GM21381 (cell line): ENCODE data around the gene CHAF1A.

Experiments used
- ATAC-seq: cut with Tn5 transposase; IDR thresholded peaks from one replicate; pipeline ENCODE4 v1.9.1; 2021; ENCODE audit warnings: mild to moderate bottlenecking, moderate library complexity; ENCODE audit not compliant: unreplicated experiment

Gene CHAF1A, protein sequence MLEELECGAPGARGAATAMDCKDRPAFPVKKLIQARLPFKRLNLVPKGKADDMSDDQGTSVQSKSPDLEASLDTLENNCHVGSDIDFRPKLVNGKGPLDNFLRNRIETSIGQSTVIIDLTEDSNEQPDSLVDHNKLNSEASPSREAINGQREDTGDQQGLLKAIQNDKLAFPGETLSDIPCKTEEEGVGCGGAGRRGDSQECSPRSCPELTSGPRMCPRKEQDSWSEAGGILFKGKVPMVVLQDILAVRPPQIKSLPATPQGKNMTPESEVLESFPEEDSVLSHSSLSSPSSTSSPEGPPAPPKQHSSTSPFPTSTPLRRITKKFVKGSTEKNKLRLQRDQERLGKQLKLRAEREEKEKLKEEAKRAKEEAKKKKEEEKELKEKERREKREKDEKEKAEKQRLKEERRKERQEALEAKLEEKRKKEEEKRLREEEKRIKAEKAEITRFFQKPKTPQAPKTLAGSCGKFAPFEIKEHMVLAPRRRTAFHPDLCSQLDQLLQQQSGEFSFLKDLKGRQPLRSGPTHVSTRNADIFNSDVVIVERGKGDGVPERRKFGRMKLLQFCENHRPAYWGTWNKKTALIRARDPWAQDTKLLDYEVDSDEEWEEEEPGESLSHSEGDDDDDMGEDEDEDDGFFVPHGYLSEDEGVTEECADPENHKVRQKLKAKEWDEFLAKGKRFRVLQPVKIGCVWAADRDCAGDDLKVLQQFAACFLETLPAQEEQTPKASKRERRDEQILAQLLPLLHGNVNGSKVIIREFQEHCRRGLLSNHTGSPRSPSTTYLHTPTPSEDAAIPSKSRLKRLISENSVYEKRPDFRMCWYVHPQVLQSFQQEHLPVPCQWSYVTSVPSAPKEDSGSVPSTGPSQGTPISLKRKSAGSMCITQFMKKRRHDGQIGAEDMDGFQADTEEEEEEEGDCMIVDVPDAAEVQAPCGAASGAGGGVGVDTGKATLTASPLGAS

DNA sequence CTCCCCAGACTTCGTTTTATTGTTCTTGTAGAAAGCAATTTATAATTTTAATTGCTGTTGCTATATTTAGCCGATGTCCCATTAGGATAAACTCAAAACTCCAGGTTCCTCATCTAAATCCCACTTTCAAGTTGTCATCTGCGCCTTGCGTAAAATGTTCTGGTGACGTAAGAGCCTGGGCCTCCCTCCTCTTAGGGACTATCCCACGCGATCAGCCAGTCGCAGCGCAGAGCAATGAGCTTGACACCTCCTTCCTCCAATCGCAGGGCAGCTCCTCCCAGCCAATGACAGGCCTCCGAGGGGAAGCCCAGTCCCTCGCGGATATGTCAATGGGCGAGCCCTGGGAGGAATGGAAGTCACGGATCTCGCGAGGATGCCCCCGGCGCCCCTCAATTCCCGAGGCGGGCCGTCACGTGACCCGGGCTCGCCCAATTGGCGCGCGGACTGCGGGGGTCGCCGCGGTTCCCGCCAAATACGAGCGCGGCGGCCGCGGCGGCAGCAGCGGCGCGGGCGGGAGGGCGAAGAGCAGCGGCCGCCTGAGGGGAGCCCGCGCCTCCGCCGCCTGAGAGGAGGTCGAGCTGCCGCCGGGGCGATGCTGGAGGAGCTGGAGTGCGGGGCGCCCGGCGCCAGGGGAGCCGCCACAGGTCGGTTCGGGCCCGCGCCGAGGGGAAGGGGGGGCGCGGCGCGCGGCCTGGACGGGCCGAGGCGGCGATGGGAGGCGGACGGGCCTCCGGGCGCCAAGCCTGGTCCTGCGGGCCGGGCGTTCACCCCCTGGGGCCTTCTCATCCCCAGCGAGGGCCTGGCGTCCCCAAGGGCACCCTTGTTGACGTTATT, at the start of gene CHAF1A:
TSS of gene CHAF1A (plus strand) at position 470 of the 834 bp plus-strand sequence. CDS start at position 593, 123 bp downstream.
- peak; percentile 74 for ATAC-seq

DNA sequence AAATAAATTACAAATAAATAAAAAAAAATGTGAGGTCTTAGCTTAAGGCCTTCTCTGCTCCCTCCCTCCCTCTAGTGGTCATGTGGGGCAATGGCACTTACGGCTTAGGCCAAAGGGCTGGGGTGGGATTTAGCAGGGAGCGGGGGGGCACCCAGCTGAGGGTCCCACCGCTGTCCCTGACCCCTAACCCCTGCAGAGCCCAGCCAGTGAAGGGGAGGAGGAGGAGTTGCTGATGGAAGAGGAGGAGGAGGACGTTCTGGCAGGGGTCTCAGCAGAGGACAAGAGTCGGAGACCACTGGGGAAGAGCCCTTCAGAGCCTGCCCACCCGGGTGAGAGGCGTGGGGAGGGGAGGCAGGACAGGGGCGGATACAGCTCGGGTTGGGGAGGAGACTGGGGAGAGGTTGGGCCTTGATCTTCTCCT, 49.7 kb upstream of the CHAF1A start:
- no peak for ATAC-seq

DNA sequence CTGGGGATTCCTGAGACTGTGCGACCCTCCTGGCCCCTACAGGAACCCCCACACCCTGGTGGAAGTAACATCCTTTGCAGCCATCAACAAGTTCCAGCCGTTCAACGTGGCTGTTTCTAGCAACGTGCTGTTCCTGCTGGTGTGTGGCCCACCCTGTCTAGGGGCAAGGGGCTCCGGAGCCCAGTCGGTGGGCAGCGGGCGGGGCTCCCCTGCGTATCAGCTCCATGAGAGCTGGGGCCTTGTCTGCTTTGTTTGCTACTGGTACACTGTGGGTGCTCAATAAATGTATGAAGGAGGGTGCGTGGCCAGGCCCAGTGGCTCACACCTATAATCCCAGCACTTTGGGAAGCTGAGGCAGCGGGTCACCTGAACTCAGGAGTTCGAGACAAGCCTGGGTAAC, 48.2 kb upstream of the CHAF1A start:
- no peak for ATAC-seq

DNA sequence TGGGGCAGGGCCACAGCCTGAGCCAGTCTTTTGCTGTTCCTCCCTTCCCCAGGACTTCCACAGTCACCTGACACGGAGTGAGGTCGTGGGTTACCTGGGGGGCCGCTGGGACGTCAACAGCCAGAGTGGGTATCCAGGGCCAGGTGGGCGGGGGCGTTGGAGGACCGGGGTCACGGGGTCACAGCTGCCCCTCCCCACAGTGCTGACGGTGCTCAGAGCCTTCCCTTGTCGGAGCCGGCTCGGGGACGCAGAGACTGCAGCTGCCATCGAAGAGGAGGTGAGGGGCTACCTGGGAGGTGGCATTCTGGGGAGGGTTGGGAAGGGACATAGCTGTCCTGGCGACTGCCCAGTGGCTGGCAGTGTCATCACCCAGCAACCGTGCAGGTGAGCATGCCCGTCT, 47.5 kb upstream of the CHAF1A start:
- ATAC-seq: no peak

DNA sequence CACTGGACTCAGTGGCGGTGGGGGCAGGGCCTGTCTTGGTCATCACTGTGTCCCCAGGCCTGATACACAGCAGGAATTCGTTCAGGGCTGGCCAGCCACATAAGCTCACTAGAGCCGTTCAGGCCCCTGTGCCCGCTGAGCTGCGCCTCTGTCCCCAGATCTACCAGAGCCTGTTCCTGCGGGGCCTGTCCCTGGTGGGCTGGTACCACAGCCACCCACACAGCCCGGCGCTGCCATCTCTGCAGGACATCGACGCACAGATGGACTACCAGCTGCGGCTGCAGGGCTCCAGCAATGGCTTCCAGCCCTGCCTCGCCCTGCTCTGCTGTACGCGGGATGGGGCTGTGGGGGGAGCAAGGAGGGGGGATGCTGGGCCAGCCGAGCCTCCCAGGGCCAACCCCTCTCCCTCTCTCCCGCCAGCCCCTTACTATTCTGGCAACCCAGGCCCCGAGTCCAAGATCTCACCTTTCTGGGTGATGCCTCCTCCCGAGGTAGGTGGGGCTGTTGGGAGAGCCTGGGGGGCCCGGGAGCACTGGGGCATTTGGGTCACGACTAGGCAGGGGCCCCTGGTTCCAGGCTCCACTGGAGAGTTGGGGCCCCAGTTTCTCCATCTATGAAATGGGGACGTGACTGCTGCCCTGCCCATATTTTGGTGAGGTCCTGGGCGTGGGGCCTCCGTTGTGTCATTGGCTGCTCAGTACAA, 45.2 kb upstream of the CHAF1A start:
- no peak for ATAC-seq

DNA sequence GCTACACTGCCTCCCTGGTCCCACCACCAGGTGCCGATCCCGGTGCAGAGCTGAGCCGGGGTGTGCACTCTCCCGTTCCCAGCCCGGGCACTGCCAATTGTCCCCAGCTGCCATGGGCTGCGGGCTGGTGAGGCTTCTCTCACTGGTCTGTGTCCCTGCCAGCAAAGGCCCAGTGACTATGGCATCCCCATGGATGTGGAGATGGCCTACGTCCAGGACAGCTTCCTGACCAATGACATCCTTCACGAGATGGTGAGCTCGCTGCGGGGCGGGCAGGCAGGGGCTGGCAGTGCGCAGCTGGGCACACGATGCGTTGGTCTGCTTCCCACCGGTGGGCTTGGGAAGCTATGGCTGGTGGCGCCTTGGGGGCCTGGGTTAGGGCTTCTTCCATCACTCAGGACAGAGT, 44.5 kb upstream of the CHAF1A start:
- ATAC-seq: no peak

DNA sequence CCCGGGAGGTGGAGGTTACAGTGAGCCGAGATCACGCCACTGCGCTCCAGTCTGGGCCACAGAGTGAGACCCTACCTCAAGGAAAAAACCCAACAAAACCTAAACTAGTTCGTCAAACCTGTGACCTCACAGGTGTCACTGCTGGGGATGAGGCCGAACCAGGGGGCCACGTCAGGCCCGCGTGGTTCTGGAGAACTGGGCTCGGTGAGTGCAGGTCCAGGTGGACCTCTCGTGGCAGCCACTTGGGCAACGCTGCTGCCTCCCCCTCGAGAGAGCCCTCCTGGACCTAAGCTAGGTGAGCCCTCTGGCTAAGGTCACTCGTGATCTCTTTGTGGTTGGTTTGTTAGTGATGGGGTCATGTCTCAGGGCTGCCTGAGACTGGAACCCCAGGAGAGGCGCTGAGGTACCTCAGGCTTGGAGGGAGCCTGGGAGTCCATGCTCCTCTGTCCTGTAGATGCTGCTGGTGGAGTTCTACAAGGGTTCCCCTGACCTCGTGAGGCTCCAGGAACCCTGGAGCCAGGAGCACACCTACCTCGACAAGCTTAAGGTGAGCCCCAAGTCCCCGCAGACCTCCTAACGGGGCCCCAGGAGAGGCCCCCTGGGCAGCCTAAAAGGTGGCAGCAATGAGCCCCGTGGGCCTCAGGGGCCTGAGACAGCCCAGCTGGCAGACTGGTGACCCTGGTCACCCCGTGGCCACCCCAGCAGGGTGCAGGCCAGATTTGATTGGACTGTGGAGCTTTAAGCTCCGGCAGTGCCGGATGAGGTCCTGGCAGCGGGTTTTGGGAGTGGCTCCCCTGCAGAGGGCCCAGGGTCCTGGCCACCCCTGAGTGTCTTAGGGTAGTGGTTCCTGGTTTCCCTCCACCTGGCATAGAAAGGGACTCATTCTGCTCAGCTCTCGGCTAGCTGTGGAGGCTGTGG, 43.5 kb upstream of the CHAF1A start:
- no peak for ATAC-seq

DNA sequence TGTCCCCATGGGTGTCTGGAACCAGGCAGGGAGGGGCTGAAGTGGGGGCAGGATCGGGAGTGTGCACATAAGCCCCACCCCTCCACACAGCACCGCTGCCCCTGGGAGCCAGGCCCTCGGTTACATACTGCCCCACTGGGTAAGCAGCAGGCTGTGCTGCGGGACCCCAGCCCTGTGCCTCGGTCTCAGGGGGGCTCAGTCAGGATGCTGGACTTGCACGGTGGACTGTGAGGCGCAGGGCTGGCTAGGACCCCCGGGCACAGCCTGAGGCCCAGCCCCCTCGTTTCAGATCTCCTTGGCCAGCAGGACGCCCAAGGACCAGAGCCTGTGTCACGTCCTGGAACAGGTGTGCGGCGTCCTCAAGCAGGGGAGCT, 42.8 kb upstream of the CHAF1A start:
- ATAC-seq: no peak

DNA sequence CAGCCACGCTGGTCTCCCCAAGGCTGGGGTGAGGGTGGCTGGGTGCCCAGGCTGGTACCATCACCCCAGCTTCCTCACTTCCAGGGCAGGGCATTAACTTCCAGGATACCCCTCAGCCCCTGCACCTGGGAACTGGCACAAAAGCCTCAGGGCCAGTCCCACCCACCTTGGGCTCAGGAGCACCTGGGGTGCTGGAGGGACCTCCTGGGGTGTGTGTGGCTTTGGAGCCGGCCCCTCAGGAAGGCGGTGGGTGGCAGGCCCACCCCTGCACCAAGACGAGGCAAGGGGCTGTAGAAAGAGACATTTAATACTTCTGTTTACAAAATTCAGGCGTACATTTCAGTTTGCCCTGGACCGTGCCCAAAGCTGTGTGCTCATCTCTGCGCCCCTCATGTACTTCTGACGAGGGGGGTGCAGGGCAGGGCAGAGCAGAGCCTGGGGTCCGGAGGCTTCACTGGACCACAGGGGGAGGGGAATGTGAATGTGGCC, 42.3 kb upstream of the CHAF1A start:
- no peak for ATAC-seq

DNA sequence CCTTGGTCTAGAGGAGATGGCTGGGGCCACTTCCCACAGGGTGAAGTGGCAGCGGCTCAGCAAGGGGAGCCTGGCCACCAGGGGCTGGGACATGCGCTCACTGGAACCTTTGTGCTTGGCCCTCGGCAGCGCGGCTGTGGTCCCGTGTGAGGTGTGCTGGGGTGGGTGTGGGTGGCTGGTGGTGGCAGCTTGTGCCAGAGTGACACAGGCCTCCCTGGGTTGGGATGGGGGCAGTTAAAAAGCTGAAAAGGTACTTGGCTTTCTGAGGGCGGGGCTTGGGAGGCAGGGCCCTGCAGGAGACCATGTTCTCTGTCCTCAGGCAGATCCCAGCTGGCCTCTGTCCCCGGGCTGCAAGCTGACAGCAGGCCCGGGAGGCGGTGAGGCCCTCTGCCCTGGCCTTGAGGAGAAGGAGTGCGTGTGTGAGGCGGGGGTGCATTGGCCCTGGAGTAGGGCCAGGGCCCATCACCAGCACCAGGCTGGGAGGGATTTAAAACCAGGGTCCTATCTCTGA, 41.7 kb upstream of the CHAF1A start:
- no peak for ATAC-seq

DNA sequence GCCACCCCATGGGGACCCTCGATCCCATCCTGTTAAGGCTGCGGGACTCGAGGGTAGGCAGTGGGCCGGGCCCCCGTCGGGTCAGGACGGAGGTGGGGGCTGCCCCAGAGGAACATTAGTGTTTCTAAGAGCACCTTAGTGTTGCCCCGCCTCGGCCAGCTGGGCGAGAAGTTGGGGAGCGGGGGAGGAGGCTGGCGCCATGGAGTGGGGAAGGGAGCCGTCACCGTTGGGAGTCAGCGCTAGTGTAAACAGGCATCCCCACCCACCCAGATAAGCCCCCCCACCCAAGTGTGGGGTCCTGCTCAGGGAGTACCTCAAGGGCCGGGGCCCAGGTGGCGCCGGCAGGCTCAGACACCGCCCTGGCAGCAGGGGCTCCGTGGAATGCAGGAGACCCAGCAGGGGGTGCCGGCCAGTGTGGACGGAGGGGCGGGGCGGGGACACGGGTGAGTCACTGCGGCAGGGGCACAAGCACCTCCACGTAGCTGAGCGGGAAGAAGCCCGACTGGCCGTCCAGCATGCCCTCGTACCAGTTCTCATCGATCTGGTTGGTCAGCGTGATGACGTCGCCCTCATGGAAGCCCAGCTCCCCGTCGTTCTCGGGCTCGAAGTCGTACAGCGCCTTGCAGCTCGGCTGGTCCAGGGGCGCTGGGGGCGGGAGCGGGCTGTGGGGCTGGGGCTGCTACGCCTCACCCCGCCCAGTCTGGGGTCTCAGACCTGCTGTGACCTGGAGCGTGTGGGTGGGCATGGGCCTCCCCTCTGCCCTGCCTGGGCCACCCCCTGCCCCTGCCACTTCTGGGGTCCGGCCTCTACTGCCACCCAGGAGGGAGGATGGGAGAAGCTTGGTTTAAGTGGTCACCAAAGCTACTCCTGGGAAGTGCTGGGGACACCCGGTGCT, 41.0 kb upstream of the CHAF1A start:
- ATAC-seq: no peak

DNA sequence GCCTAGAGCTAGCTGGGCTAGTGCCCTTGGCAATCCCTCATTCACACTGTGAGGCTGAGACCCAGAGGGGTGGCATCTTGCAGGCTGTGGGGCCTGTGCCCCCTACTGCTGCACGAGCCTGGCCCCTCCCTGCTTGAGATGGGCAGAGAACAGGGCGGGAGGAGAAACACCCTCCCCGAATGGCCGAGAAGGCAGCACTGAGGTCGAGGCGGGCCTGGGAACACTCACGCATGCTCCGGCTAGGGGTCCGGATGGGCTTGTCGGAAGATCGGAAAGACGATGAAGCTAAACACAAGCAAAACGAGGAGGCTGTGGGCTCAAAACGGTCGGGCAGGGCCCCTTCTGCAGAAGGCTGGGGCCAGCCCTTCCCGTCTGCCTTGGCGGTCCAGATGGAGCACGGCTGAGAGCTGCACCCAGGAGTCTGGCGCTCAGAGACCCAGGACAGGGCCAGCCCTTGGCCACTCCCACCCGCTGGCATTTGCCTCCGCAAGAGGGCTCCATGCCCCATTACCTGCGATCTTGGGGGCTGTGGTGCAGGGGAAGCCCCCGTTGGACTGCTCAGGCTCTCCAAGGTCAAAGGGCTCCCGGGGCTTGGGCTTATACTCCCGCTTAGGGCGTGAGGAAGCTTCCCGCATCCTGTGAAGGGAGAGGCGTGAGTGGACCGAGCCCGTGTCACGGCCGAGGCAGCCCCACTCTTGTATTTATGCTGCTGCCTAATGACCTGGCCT, 40.2 kb upstream of the CHAF1A start:
- no peak for ATAC-seq

DNA sequence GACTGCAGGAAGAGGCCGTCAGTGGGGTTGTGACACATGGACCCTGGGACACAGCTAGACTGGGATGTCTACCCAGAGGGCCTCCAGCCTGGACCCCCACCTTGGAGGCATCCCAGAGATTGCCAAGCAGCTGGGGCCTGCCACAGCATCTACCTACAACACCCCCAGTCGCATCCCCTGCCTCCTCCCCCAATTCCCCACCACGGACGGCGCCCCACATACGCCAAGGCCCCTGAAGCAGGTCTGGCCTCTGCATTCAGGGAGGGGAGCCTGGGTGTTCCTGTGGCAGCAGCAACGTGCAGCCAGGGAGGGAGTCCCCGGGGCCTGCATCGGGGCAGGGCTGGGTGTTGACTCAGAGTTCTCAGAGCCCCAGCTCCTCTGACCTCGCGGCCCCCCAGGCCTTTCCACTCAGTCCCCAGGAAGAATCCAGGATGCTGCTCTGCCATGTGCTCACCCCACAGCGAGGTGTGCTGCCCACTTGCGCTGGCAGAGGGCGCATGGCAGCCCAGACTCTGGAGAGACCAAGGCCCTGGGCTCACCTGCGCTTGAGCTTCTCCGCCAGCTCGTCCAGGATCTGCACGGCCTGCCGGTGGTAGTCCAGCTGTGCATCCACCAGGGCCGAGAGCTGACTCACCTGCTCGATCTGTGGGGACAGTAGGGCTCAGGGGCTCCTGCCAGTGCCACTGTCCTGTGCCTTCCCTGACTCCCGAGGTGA, 39.5 kb upstream of the CHAF1A start:
- no peak for ATAC-seq

DNA sequence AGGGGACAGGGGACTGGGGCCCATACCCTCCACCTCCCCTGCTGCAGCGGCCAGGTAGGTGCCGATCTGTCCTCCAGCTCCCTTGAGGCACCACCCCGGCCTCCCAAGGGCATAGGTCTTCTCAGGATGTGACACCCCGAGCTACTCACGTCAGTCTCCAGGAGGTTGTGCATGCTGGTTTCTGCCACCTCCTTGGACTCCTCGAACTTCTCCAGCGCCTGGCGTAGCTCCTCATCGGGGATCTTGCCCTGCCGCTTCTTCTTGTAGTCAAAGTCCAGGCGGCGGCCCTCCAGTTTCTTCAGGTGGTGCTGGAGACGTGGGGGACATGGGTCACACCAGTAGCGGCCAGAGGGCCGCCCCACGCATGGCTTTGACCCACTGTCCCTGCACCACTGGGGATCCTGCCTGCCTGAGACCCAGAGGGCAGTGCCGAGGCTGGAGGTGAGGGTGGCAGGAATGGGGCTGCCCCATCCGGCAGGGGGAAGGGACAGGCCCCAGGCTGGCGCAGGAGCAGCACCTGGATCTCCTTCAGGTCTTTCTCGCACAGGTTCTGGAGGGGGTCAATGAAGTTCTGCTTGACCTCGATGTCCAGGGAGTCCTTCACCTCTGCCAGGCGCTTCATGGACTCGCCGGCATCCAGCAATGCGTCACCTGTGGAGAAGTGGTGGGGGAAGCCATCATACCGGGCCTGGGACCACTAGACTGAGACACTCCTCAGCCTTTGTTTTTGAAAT, 38.7 kb upstream of the CHAF1A start:
- ATAC-seq: no peak

DNA sequence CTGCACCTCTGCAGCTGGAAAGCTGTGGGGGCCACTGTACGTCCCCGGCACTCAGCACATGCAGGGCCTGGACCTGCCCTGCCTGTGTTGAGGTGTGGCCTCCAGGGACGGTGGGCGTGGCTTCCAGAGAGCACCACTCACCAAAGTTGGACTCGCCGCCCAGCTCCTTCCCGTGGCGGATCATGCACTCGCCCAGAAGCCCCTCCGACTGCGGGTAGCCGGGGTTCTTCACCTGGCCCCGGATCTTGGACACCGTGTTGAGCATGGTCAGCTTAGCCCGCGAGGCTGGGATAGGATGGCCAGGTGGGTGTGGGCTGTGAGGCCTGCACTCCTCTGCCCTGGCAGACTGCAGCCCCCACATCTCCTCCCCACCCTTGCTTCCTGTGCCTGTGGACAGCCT, 37.1 kb upstream of the CHAF1A start:
- ATAC-seq: no peak
